Measurements from ENCODE around the gene APBB2. TPM values are rescaled to one million over a fixed set of nuclear protein-coding genes. Genes with fewer than 3 reads are reported as not detected.
"Not testable (repeated sequence)": the region's sequence is repeated elsewhere in the genome, so short reads cannot be mapped to it uniquely, and the experiment has no call there.

Gene APBB2
- total RNA-seq, 4 donors from 2014 or later: 12.2 to 29.2 (median 20.1) TPM

- Histone ChIP-seq H3K27me3 (no peaks in the 10 kb centered on the region), H3K4me3 (no peak overlapping the region), H3K9me3 (no peaks in the 10 kb centered on the region), H3K27ac (no peak overlapping the region), H3K36me3 (peaks cover 0 to 84% (median 0%) of the 10 kb centered on the region in 3 donors), H3K4me1 (no peaks in the 10 kb centered on the region)
- intact Hi-C loops (cut with DNase I): no loop called here
- no peak for TF ChIP-seq CTCF (IDR thresholded peaks at IDR 0.05)
- no peak for TF ChIP-seq POLR2A (IDR thresholded peaks at IDR 0.05)
- WGBS, 2 donors: 91 to 92% methylated on average over 5 of the region's 5 CpGs
- DNase-seq: no peak
Measured at GRCh38 chr4:40826821-40827220, 387.5 kb downstream of the APBB2 start.

- no peak for TF ChIP-seq CTCF (IDR thresholded peaks at IDR 0.05)
- no peak for TF ChIP-seq POLR2A (IDR thresholded peaks at IDR 0.05)
- WGBS, 2 donors: 83% methylated on average over 11 to 17 of the region's 19 CpGs
- H3K9me3 ChIP-seq: no peaks in the 10 kb centered on the region
- DNase-seq: no peak
- H3K36me3 ChIP-seq: peaks cover 0 to 96% (median 0%) of the 10 kb centered on the region in 3 donors
- H3K27ac ChIP-seq: no peak overlapping the region
- intact Hi-C loops (cut with DNase I): no loop called here
- H3K27me3 ChIP-seq: no peaks in the 10 kb centered on the region
- no peak overlapping the region for H3K4me3 ChIP-seq
- H3K4me1 ChIP-seq: no peaks in the 10 kb centered on the region
Measured at GRCh38 chr4:40825014-40825838, 389.1 kb downstream of the APBB2 start.

GRCh38 chr4:40822420-40823166 is 391.7 kb downstream of the APBB2 start:
- Histone ChIP-seq H3K27ac (no peak overlapping the region), H3K27me3 (no peaks in the 10 kb centered on the region), H3K9me3 (no peaks in the 10 kb centered on the region), H3K36me3 (peaks cover 0 to 75% (median 0%) of the 10 kb centered on the region in 3 donors), H3K4me3 (no peak overlapping the region), H3K4me1 (no peaks in the 10 kb centered on the region)
- 89 to 95% methylated on average over 8 of the region's 8 CpGs for WGBS, 2 donors
- DNase-seq: no peak
- intact Hi-C loops (cut with DNase I): no loop called here
- TF ChIP-seq POLR2A (IDR thresholded peaks at IDR 0.05) (no peak), CTCF (IDR thresholded peaks at IDR 0.05) (no peak)

- Histone ChIP-seq H3K27ac (no peak overlapping the region), H3K4me1 (no peaks in the 10 kb centered on the region), H3K27me3 (no peaks in the 10 kb centered on the region), H3K4me3 (no peak overlapping the region), H3K9me3 (no peaks in the 10 kb centered on the region), H3K36me3 (peaks cover 0 to 75% (median 4%) of the 10 kb centered on the region in 3 donors)
- 92 to 97% methylated on average over 8 to 10 of the region's 11 CpGs for WGBS, 2 donors
- no peak for DNase-seq
- TF ChIP-seq POLR2A (IDR thresholded peaks at IDR 0.05) (no peak), CTCF (IDR thresholded peaks at IDR 0.05) (no peak)
- intact Hi-C loops (cut with DNase I): no loop called here
Measured at GRCh38 chr4:40820101-40820500, 394.2 kb downstream of the APBB2 start.

GRCh38 chr4:40817157-40817556 is 397.2 kb downstream of the APBB2 start:
- DNase-seq; intact Hi-C loops (cut with DNase I); H3K4me3 ChIP-seq; H3K4me1 ChIP-seq; H3K9me3 ChIP-seq; H3K27ac ChIP-seq; H3K27me3 ChIP-seq: not testable (repeated sequence)
- H3K36me3 ChIP-seq: peaks cover 0 to 61% (median 4%) of the 10 kb centered on the region in 3 donors
- 92 to 97% methylated on average over 6 of the region's 6 CpGs for WGBS, 2 donors
